Measurements from ENCODE around the gene TDRD7.

Gene TDRD7

DNA sequence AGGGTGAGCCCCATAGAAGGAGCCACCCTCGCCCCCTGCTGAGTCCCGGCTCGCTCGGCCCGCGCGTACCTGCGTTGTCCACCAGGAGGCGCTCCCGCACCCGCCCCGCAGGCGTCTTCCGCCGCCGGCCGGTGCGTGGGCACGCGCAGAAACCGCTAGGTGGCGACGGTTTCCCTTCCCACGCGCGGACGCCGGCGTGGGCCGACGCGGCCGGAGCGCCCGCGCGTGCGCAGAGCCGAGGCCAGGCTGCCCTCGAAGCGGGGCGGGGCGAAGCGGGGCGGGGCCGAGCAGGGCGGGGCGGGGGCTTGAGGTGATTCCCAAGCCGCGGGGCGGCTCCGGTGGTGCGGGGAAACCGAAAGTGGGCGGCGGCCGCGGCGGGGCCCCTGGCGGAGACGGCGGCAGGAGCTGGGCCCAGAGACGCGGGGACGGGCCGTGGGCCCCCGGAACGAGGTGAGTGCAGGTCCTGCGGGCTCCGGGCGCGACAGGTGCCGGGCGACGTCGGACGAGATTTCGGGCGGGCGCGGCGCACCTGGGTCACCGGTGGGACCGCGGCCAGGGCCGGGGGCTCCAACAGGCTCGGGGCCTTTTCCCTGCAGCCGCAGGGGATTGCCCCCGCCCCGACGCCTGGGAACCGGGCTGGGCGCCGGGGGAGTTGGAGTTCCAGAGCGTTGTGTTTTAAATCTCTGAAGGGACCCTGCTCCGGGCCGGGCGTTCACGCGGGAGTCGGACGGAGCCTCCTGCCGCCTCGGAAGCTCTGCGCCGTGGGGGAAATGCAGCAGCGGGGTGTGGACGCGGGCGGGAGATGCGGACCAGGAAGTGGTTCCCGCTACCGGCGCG is at the start of gene TDRD7:
Gene TDRD7 (plus strand): TSS at position 308 of the 837 bp plus-strand sequence. CDS start 16,370 bp downstream, outside the sequence.
- peak; percentile 92 to 95 for DNase-seq

GRCh38 chr9:97362777-97363545 is 48.9 kb upstream of the TDRD7 start:
- no peak for DNase-seq

DNA sequence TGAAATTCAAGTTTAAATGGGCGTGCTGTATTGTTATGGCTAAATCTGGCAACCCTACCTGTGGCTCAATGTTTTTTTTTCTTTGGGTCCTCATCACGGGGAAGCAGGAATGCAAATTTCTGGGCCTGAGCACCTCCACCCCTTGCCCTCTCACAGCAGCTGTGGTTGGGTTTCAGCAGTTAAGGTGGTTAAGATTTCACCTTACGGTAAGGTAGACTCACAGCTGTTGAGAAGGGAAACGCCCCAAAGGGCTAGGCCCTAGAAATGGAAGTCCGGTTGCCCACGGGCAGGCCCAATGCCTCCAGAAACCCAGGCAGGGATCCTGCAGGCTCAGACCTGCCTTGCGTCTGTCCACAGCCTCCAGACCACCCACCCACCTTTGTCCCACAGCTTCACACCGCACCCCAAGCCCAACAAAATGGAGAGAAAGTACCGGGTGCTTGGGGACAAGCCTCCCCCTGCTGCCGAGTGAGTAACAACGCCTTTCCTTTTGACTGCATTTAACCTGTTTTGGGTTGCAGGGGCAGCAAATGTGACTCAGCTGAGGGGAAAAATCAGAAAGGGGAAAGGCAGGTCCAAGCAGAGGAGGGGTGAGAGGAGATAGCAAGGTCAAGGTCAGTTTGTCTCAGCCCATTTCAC is 48.1 kb upstream of the TDRD7 start:
- no peak for DNase-seq

GRCh38 chr9:97364769-97365490 is 47.0 kb upstream of the TDRD7 start:
- DNase-seq = no peak

DNA sequence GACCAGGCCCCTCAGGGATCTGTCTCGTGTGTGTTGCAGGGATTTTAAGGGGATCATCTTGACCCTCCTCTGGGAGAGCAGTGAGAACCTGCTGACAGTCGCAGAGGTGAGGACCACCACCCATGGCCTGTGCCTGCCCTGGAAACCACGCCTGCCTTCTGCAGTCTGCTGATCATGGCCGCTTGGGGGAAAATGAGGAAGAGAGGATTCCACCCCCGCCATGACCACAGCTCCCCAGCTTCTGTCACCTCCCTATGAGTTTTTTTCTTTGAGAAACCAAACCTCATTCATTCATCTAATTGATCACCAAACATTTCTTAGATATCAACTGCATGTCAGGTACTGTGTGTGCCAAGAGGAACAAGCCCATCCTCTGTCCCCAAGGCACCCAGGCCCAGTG is 46.3 kb upstream of the TDRD7 start:
- no peak for DNase-seq

DNA sequence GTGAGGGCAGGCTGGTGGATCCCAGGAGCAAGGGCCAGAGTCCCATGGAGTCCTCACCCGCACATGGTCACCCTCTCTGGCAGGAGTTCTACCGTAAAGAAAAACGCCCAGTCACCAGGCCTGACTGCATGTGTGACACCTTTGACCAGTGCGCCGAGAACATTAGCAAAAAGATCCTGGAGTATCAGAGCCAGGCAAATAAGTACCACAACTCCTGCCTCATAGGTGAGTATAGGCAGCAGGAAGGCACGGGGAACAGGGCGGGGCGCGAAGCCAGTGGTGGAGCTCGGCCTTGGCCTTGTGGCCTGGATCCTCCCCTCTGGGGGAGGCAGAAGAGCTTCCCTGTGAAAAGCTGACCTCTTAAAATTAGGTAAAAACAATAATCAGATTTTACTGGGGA is 45.4 kb upstream of the TDRD7 start:
- no peak for DNase-seq

- DNase-seq = no peak
Measured at GRCh38 chr9:97366889-97367288, 45.0 kb upstream of the TDRD7 start.

DNA sequence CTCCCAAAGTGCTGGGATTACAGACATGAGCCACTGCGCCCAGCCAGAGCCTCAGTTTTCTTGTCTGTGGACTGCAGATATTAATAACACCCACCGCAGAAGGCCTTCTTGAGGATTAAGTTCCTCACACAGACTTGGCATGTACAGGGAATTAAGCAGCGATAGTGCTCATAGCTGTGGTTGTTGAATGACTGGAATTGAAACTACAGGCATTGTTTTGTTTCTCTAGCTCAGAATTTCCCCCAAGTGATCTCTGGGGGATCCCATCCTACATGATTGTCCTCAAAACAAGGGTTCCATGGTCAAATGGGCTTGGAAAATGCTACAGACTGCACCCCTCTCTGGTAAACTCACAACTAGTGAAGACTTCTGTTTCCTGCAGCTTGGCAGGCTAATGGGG is 44.2 kb upstream of the TDRD7 start:
- no peak for DNase-seq

- no peak for DNase-seq
Measured at GRCh38 chr9:97368964-97369363, 42.9 kb upstream of the TDRD7 start.

DNA sequence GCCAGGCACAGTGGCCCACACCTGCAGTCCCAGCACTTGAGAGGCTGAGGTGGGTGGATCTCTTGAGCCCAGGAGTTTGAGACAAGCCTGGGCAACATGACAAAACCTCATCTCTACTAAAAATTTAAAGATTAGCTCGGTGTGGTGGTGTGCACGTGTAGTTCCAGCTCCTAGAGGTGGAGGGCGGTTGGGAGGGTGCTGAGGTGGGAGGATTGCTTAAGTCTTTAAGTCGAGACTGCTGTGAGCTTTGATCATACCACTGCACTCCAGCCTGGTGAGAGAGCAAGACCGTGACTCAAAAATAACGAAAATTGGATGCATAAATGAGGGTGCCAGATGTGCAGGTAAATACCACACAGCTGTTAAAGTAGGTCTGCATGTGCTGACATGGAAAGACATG is 39.3 kb upstream of the TDRD7 start:
- DNase-seq = no peak

DNA sequence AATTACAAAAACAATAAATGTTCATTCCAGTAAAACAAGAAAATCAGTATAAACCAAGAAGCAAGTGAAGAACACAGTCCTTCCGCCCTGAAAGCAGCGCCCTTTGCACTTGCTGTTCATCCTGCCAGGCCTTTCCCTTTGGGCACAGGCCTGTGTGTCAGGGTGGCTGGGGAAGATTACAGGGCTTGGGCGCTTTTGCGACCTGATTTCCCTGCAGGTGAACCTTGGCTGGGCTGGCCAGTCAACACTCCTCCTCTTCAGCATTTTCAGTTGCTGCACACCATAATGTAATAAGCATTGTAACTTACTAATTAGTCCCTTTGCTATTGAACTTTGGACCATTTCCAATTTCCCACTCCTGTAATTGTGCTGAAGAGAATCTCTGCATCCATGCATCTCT is 38.6 kb upstream of the TDRD7 start:
- DNase-seq = no peak

DNA sequence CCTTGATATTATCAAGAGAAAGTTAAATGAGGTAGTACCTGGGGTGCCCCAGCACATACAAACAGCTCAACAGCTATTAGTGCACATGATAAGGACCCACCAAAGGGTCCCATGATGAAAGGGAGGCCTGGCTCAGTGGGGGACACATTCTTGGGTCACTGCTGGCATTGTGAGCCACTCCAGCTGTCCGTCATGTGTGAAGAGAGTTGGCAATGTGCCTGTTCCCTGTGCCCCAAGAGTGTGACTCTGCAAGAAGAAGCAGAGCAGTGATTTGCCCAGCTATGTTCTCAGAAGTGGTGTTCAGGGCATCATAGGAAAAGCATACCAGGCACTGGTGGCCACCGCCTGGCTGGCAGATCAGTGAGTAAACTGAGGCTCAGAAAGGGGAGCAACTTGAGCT is 37.1 kb upstream of the TDRD7 start:
- DNase-seq = no peak

DNA sequence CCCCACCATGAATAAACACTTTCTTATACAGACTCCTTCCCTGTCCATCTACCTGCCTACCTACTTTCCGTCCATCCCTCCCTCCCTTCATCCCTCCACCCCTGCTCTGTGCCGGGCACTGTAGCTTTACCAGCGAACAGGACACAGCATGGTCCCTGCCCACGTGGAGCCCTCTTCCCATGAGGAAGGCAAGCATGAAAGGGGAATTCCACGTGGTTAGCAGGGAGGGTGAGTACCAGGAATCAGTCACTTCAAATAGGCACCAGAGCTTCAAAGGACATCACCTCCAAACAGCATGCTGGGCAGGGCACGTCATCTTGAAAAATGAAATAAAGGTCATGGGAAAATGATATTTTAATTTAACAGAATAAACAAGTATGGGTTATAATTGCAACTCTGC is 35.0 kb upstream of the TDRD7 start:
- DNase-seq = no peak

- DNase-seq = no peak
Measured at GRCh38 chr9:97382099-97382718, 29.7 kb upstream of the TDRD7 start.

DNA sequence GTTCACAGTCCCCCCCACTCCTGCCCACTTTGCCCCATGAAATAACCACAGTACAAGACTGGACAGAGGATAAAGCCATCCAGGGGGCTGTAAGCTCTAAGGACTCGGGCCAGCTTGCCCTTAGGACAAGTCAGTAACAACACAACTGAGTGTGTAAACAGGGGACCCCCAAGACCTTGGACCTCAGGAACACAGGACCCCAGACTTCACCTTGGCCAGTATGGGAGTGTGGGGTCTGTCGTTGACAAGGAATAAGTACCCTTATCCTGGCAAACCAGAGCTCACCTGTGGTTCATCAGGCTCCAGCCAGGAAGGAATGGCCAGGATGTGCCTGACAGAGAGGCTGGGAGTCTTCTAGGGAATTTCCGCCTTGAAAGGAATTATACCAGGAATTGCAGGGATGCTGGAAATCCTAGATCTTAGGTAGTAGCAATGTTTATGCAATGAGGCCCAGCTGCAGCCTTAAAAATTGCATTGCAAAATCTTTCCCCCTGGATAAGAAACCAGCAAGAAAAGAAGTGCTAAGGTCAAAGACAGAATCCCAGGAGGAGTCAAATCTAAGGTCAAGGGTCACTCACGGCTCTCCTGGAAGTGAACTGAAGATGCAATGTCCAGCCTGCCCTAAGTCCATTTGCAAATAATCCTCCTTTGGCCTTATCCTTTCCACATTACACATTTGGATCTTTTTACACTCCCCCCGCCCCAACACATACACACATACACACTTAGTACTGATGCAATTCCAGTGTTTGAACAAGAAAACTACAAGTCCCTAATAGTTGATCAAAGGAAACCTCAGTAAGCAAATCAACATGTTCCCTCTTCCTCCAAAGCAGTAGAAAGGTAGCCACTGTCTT is 27.3 kb upstream of the TDRD7 start:
- no peak for DNase-seq

- no peak for DNase-seq
Measured at GRCh38 chr9:97385626-97386264, 26.2 kb upstream of the TDRD7 start.

DNA sequence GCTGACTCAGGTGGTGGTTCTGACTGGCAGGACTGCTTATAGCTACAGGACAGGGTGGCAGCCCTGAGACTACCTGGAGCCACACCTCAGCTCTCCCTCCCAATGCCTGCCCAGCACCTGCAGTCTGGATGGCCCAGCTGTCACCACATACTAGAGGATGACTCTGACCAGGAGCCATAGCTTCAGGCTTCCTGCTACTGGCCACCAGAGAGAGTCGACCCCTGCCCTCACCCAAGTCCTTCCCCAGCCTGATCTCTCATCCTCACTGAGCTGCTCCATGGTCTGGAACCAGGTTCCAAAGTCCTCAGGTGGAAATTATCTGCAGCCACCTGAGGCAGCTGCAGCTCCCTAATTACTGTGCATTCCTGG is 25.6 kb upstream of the TDRD7 start:
- DNase-seq = no peak

DNA sequence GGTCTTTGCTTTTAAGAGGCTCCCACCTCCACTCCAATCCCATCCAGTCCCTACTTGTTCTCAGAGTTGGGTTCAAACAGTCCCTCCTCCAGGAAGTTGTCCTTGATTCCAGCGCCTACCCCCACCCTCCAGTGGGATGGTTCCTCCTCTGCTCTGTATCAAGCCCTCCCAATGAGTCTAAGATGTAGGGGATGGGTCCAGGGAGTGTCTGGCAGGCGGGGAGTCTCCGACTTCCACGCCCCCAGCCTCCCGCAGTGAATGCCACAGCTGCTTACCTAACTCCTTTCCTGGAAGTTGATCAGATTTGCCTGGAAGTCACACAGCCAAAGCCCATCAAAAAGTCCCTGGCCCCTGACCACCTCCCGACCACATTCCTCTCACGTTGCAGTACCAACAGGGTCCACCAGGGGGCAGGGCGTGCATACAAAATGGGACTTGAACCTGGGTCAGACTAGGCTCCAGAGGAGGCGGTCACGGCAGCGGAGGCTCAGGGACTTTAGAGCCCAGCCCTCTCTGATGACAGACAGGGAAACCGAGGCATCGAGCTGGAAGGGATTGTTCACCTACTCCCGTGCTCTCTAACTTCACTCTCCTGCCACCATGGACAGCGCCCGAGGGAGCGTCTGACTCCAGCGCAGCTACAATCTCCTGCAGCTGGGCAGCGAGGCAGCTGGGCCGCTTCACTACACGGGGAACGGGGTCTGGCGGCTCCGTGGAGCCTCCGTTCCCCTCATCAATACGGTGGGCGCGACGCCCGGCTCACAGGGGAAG is 25.0 kb upstream of the TDRD7 start:
- peak; percentile 89 to 94 for DNase-seq

DNA sequence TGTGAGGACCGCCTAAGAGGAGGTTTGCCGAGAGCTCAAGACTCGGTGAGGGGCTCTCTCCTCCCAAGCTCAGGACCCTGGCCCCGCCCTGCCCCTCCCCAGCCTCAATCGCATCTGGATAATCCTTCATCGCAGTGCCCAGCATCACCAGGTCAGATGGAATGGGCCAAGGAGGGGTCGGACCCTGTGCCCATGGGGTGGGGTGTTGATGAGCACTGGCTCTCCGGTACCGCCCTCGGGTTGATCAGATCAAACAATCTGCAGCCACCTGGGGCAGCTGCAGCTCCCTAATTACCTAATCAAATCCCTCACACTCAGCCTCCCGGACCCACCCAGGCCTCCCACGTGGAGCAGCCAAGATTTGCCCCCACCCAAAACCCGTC is 24.4 kb upstream of the TDRD7 start:
- no peak for DNase-seq

GRCh38 chr9:97387936-97388684 is 23.8 kb upstream of the TDRD7 start:
- DNase-seq = no peak
